Measurements from ENCODE around the gene PRELID2. TPM values are rescaled to one million over a fixed set of nuclear protein-coding genes. Genes with fewer than 3 reads are reported as not detected.

Gene PRELID2
- total and polyA plus RNA-seq, 4 donors, result 1.2 to 68.1 (median 5.5) TPM

DNA sequence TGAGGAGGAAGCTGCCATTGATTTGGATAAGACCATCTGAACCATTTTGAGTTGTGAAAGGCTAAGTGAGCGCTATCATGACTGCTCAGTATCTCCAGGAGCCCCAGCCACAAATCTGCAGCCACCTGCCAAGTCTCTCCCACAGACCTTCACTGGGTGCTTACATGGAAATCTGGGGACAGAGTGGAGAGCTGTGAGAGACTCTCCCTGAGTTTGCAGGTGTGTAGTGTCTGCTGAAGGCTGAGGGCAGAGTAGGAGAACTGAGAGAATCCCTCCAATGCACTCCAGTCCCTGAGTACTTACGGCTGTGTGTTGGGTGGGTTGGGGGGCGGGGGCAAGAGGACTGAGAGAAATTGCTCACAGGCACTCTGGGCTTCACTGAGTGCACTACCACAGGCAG is 123.7 kb downstream of the PRELID2 start:
- ATAC-seq (ENCODE audit: insufficient read depth, low FRiP score), result no peak
- WGBS, 2 donors, result 60 to 97% methylated on average over 3 of the region's 3 CpGs

More for the DNA sequence above, 123.7 kb downstream of the PRELID2 start:
- TF ChIP-seq, protein P1, sequence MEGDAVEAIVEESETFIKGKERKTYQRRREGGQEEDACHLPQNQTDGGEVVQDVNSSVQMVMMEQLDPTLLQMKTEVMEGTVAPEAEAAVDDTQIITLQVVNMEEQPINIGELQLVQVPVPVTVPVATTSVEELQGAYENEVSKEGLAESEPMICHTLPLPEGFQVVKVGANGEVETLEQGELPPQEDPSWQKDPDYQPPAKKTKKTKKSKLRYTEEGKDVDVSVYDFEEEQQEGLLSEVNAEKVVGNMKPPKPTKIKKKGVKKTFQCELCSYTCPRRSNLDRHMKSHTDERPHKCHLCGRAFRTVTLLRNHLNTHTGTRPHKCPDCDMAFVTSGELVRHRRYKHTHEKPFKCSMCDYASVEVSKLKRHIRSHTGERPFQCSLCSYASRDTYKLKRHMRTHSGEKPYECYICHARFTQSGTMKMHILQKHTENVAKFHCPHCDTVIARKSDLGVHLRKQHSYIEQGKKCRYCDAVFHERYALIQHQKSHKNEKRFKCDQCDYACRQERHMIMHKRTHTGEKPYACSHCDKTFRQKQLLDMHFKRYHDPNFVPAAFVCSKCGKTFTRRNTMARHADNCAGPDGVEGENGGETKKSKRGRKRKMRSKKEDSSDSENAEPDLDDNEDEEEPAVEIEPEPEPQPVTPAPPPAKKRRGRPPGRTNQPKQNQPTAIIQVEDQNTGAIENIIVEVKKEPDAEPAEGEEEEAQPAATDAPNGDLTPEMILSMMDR (IDR thresholded peaks at IDR 0.05; ENCODE audit: control extremely low read depth, extremely low read depth), result no peak
- Histone ChIP-seq H3K4me3 (no peak overlapping the region), H3K4me1 (ENCODE audit: control insufficient read depth in 5 of 5, insufficient read depth in 5 of 5, low read length in 5 of 5) (no peaks in the 10 kb centered on the region), H3K27me3 (ENCODE audit: control insufficient read depth in 3 of 3, insufficient read depth in 3 of 3, low read length in 2 of 3) (no peaks in the 10 kb centered on the region), H3K27ac (ENCODE audit: low read depth in 1 of 2, low read length in 1 of 2) (no peak overlapping the region), H3K36me3 (ENCODE audit: control insufficient read depth in 4 of 4, insufficient read depth in 4 of 4, low read length in 4 of 4) (no peaks in the 10 kb centered on the region), H3K9ac (ENCODE audit: insufficient read depth in 1 of 2, low read length in 2 of 2) (no peak overlapping the region), H3K9me3 (ENCODE audit: control insufficient read depth in 4 of 4, insufficient read depth in 3 of 4, low read length in 3 of 4) (no peaks in the 10 kb centered on the region)
- no peak for DNase-seq

Other genes starting within 250 kb of the PRELID2 start
- not detected for gene GRXCR2, start 37.7 kb upstream of the PRELID2 start, total RNA-seq
- not detected for gene GRXCR2, start 37.7 kb upstream of the PRELID2 start, polyA plus RNA-seq
- 10 to 100 TPM in 1 of 2 donors, 1 to 10 TPM in 1; 1.3 to 14.3 TPM for gene SH3RF2, start 101.2 kb upstream of the PRELID2 start, total RNA-seq
- 1 to 10 TPM; 2.7 to 7.2 TPM for gene SH3RF2, start 101.2 kb upstream of the PRELID2 start, polyA plus RNA-seq